NCI-H1105 treated with DMSO at 0.1 percent for 48 hours (cell line): ENCODE measurements around the gene RAPGEF3.

Experiments used
- DNase-seq: peaks from one replicate; lab custom pipeline; 2025; lab: John Stamatoyannopoulos, UW

The RAPGEF3 gene

GRCh38 chr12:47742253-47742825 is 16.3 kb downstream of the RAPGEF3 start:
- peak; percentile 13 for DNase-seq

GRCh38 chr12:47741340-47741703 is 17.4 kb downstream of the RAPGEF3 start:
- peak; percentile 88 for DNase-seq

GRCh38 chr12:47740606-47741339 is 17.9 kb downstream of the RAPGEF3 start:
- no peak for DNase-seq

DNA sequence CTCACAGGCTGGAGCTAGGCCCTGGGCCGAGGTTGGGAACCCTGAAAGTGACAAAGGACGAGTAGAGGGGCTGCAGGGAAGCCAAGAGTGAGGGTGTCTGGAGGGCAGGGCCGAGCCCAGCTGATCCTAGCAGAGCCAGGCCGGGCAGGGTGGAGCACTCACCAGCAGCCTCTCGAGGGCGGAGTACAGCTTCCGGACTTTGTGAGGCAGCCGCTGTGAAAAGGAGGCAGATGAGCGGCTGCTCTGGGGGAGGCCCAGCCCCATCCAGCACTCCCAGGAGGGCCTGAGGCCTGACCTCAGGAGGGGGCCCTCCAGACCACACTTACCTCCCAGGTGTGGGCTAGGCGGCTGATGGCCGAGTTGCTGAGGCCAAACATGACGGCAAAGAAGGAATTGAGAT is 18.7 kb downstream of the RAPGEF3 start:
- DNase-seq, result no peak

GRCh38 chr12:47739297-47739696 is 19.4 kb downstream of the RAPGEF3 start:
- DNase-seq, result no peak

GRCh38 chr12:47737936-47738594 is 20.6 kb downstream of the RAPGEF3 start:
- no peak for DNase-seq

DNA sequence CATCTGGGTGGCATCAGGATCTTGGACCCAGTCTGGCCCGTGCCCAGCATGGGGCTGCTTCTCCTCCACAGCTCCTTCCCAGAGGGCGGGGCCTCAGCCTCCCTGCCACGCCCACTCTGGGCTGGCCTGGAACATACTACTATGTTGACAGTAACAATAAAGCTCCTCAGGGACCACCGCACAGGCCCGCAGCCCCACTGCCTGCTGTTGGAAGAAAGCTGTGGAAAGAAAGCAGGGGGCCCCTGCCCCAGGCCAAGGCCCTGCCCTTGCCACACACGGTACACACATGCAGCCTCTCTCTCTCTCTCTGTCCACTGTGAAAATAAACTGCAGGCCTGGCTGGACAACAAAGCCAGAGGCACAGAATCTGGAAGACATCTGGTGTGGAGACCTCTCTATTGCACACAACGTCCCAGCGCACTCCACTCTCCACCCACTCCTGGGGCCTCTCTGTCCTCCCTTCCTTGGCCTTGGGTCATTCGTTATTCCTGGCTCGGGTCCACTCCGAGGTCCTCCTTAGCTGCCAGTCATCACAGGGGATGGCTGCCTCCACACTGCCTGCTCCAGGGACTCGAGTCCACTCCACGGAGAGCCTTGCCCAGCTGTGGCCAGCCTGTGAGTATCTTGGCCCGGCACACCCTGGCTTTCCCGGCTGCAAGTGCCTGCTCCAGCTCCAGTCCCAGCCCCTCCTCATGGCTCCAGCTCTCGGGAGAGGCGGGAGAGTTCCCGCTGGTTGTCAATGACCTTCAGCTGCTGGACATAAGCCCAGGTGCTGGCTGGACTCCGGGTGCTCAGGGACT is 21.6 kb downstream of the RAPGEF3 start:
- no peak for DNase-seq

DNA sequence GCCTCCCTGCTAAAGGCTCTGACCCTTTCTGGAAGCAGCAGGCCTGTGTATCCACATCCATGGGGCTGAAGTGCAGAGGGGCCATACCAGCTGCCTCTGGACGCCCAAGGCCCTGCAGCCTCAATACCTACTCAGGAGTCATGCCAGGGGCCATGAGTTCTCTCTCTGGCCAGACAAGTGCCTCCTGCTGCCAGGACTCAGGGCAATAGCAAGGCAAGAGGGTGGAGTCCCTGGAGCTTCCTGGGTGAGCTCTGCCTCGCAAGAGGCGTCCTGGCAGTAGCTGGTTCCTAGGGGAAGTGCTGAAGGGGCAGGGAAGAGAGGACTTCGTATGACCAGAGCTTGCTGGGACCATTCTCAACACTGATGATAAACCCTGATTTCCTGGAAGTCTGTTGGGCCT is 22.5 kb downstream of the RAPGEF3 start:
- DNase-seq, result no peak

DNA sequence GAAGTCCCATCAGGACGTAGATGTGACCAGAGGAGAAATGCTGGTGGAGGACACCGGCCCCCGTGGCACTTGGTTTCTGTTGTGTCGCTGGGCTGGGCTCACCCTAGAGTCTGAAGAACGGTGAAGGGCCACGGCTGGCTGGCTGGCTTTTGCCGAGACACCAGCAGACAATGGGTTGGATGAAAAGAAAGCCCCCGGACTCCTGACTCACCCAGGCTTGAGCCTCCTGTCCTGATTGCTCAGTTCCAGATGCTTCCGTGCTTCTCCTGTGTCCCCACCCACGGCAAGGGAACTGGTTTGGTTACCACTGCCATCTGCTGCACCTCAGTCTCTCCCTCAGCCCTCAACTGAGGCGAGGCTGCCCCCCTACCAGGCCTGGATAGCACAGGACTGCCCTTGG is 23.0 kb downstream of the RAPGEF3 start:
- no peak for DNase-seq

DNA sequence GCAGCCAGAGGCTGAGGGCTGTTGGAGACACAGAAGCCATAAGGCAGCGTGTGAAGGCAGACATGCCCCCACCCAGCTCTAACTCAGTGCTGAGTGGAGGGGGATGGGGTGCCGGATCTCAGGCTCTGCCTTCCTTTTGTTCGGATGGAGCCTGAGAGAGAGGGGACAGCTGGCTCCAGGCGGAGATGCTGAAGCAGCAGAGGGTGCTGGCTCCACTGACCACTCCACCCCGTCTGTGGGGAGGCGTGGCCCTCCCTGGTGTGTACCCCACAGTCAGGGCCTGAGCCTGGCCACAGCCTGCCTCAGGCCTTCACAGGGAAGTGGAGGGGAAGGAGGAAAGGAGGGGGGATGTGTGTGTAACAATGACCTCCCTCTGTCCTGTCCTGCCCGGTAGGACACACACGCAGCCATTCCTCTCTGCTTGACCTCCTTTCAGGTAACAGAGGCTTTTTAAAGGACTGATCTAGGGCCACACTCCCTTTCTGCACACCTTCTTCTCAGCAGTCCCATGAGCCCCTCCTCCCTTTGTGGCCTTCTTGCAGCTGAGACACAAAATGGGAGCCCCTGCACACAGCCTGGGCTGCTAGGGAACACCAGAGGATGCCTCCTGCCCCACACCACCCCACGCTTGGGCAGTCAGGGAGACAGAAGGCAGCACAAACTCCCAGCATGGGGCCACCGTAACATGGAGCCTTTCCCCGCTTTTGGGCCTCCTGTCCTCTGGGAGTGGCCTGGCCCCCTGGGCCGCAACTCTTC is 23.8 kb downstream of the RAPGEF3 start:
- no peak for DNase-seq

DNA sequence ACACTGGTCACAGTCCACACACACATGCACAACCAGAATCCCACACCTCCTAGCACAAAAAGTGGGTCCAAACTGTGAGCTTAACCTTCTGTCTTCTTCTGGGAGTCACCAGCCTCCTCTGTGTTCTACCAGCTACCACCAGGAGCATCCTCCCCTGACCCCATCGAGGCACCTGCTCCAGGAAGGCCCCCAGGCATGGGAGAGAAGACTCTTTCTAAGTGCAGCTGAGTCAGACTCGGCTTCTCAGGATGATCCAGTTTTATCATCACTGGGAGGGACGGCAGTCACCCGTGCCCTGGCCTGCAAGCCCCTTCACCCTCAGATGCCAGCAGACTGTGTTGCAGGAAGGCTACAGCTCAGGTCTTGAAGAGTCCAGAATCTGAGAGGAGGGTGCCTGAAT is 25.5 kb downstream of the RAPGEF3 start:
- DNase-seq, result no peak

DNA sequence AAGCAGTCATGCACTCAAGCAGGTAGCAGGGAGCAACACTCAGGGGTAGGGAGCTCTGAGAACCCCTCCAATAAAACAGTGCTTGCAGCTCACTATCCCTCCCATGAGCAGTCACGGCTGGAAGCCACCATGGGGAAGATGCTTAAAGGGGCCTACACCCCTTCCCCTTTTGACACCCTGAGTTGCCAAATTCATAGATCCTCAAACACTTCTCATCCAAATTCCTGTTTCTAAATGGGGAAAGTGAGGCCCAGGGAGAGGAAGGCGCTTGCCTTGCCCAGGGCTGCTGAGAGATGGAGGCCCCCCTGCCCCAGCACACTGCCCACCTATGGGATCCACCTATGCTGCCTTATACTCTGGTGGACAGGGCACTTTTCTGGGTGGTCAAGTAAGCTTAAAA is 26.2 kb downstream of the RAPGEF3 start:
- no peak for DNase-seq

GRCh38 chr12:47731723-47732122 is 27.0 kb downstream of the RAPGEF3 start:
- no peak for DNase-seq

DNA sequence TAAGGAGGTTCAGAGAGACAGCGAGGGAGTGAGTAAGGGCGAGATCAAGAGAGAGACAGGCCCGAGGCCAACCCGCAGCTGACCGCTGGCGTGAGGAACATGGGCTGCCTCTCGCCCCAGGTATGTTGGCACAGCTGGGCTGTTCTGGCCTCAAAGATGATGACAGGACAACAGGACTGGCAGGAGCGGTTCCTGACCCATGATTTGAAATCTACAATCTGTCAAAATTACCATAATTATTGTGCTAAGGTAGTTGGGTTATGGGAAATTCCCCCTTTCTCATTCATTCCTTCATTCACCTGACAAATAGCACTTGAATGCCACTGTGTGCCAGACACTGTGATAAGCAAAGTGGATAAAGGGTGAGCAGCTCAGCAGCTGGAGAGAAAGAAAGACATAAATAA is 28.3 kb downstream of the RAPGEF3 start:
- no peak for DNase-seq

GRCh38 chr12:47729233-47729632 is 29.4 kb downstream of the RAPGEF3 start:
- DNase-seq, result no peak

- no peak for DNase-seq
Observed at GRCh38 chr12:47725893-47726292, 32.8 kb downstream of the RAPGEF3 start.

- no peak for DNase-seq
Observed at GRCh38 chr12:47725091-47725772, 33.4 kb downstream of the RAPGEF3 start, which contains the start of gene ENDOU. Gene ENDOU, minus strand, starts transcription at chr12:47725490. Its CDS starts 77 bp downstream, at chr12:47725413.

DNA sequence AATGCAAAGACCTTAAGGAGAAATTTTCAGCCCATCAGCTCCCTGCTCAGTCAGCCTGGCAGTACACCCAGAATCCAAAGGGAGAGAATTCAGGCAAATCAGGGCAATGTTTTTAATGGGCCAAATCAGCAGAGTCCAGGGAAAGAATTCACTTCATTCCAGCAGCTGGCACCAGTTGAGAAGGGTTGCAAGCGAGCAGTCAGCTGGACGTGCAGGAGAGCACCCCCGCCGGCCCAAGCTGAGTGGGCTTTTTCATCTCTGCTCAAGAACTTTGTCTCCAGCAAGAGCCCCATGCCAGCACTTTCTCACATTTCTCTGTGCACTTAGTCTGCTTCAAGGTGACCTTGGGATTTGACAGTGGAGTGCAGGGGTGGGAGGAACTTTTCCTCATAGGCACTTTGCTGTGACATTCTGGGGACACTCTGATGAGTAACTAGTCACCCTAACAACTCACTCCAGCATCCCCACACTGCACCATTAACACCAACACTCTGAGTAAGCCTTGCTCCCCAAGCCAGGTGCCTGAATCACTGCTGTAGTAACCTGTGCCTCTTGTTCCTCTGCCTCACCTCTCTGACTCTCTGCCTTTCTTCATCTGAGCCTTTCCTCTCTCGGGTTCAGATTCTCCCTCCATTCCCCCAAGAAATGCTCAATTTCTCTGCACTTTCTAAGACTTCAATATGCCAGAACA is 35.6 kb downstream of the RAPGEF3 start:
- no peak for DNase-seq

DNA sequence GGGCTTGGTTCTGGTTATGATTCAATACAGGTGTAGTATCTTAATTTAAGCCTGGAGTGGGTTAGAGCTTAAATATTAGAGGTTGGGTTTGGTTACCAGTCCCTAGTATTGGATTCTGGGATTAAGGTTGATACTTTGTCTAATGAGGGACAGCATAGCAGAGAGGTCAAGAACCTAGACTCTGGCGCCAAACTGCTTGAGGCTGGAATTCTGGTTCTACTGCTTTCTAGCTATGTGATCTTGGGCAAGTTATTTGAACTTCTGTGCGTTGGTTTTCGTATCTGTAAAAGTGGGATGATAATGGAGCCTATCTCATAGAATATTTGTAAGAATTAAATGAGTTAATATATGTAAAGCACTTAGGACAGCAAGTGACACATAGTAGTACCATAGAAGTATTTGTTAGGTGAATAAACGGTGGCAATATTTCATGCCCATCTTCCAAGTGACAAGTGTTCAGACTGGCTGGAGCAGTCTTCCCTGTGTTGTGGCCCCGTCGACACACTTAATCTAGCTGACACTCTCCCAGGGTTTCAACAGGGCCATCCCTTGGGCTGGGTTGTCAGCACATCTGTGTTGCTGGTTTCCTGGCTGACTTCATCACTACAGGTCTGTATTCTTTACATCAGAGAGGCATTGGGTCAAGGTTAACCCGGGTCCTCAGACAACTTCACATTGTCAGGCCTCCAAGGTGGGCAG is 36.4 kb downstream of the RAPGEF3 start:
- no peak for DNase-seq

DNA sequence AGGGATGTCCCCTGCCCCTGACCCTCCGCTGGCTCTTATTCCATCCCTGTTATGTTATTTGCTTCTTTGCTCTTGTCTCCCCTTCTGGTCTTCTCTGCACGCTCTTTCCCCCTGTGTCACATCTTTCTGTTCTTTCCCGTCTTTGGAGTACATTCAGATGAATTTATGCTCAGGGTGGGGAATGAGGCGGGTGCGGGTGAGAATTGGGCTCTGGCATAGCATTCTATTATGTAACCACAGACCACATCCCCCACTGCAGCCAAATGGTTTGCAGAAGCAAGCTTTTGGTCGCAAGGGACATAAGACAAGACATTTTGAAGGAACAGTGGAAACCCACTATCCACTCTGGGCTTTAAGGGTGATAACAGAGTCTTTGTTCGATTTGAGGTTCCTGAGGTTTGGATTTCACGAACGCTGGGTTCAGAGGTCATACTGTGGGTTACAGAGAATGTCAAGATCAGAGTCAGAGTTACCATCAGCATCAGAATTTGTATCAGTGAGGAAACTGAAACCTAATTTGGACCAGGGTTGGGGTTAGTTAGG is 37.2 kb downstream of the RAPGEF3 start:
- DNase-seq, result no peak
